ENCODE results near the gene OPA3.

The OPA3 gene

DNA sequence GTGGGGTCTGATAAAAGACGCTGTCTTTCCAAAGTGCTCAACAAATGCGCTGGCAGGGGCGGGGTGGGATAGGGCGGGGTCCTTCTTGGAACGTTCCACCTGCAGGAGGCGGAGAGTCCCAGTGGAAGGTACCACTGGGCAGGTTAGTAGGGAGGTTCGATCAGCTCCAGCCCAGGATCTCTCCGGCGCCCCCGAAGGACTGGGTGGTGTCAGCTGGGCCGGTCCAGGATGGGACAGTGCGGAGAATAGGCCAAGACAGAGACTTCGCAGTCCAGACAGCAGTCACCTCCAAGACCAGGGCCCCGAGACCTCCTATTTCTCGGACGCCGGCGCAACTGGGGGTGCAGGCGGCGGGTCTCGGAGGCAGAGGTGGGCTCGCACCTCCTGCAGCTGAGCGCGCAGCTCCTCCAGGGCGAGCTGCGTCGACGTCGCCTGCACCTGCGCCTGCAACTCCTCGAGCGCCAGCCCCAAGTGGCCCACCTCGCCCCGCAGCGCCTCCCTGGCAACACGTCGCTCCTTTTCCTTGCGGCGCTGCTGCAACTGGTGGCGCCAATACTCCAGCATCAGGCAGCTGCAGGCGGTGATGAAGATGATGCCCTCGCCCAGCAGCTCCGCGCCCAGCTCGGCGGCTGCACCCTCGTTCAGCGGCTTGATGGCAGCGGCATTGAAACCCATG, 55.7 kb downstream of the OPA3 start:
- Histone ChIP-seq H3K36me3 (replicated peaks) (peaks cover 35% of the 10 kb centered on the region), H3K27me3 (ENCODE audit: low read depth) (no peaks in the 10 kb centered on the region), H3K4me3 (no peak overlapping the region), H3K9me3 (no peaks in the 10 kb centered on the region), H3K4me1 (no peaks in the 10 kb centered on the region)
- DNase-seq (ENCODE audit: low spot score in 2 of 2): peak in 1 of 2 experiments; percentile 35
- in situ Hi-C loops (cut with MboI; ENCODE audit: low sequenced_read_pairs): no loop called here

GRCh38 chr19:45528149-45528743, 56.4 kb downstream of the OPA3 start:
- peak in 1 of 2 experiments; percentile 26 for DNase-seq (ENCODE audit: low spot score in 2 of 2)
- peaks cover 35% of the 10 kb centered on the region for H3K36me3 ChIP-seq (replicated peaks)
- no peaks in the 10 kb centered on the region for H3K4me1 ChIP-seq
- in situ Hi-C loops (cut with MboI; ENCODE audit: low sequenced_read_pairs): no loop called here
- no peaks in the 10 kb centered on the region for H3K9me3 ChIP-seq
- no peak overlapping the region for H3K4me3 ChIP-seq
- H3K27me3 ChIP-seq (ENCODE audit: low read depth): no peaks in the 10 kb centered on the region

GRCh38 chr19:45527731-45528130, 56.9 kb downstream of the OPA3 start:
- no peak for DNase-seq (ENCODE audit: low spot score in 2 of 2)
- H3K4me1 ChIP-seq: no peaks in the 10 kb centered on the region
- in situ Hi-C loops (cut with MboI; ENCODE audit: low sequenced_read_pairs): no loop called here
- no peaks in the 10 kb centered on the region for H3K9me3 ChIP-seq
- H3K36me3 ChIP-seq (replicated peaks): peaks cover 35% of the 10 kb centered on the region
- H3K4me3 ChIP-seq: no peak overlapping the region
- H3K27me3 ChIP-seq (ENCODE audit: low read depth): no peaks in the 10 kb centered on the region

GRCh38 chr19:45526971-45527370, 57.6 kb downstream of the OPA3 start:
- Histone ChIP-seq H3K4me1 (no peaks in the 10 kb centered on the region), H3K36me3 (replicated peaks) (peaks cover 35% of the 10 kb centered on the region), H3K4me3 (no peak overlapping the region), H3K9me3 (no peaks in the 10 kb centered on the region), H3K27me3 (ENCODE audit: low read depth) (no peaks in the 10 kb centered on the region)
- in situ Hi-C loops (cut with MboI; ENCODE audit: low sequenced_read_pairs): no loop called here
- no peak for DNase-seq (ENCODE audit: low spot score in 2 of 2)

GRCh38 chr19:45526143-45526542, 58.5 kb downstream of the OPA3 start:
- H3K9me3 ChIP-seq: no peaks in the 10 kb centered on the region
- no peaks in the 10 kb centered on the region for H3K4me1 ChIP-seq
- in situ Hi-C loops (cut with MboI; ENCODE audit: low sequenced_read_pairs): no loop called here
- DNase-seq (ENCODE audit: low spot score in 2 of 2): peak; percentile 71 to 91
- H3K36me3 ChIP-seq (replicated peaks): peaks cover 35% of the 10 kb centered on the region
- H3K27me3 ChIP-seq (ENCODE audit: low read depth): no peaks in the 10 kb centered on the region
- no peak overlapping the region for H3K4me3 ChIP-seq

DNA sequence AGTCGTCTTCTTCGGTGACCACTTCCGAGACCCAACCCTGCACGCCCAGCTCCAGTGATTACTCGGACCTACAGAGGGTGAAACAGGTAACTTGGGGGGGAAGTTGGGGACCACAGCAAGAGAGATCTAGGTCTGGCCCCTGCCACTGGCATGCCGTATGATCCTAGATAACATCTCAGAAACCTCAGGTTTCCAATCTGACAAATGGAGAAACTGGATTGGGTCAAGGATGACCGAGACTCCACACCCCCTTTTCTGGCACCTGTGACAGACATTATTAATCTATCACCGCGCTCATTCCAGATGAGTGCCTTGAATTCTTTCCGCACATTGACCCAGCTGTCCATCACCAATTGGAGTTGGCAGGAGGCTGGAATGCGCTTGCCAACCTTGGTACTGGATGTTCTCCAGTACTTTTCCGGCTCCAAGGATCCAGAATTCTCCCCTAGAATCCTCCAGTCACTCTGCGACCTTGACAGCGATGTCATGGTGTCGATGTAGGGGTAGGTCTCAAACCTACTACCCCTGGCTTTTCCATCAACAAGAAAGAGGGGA, 60.0 kb downstream of the OPA3 start:
- no peaks in the 10 kb centered on the region for H3K9me3 ChIP-seq
- no peak for DNase-seq (ENCODE audit: low spot score in 2 of 2)
- no peak overlapping the region for H3K4me3 ChIP-seq
- H3K27me3 ChIP-seq (ENCODE audit: low read depth): no peaks in the 10 kb centered on the region
- H3K36me3 ChIP-seq (replicated peaks): peaks cover 45% of the 10 kb centered on the region
- no peaks in the 10 kb centered on the region for H3K4me1 ChIP-seq
- in situ Hi-C loops (cut with MboI; ENCODE audit: low sequenced_read_pairs): no loop called here

DNA sequence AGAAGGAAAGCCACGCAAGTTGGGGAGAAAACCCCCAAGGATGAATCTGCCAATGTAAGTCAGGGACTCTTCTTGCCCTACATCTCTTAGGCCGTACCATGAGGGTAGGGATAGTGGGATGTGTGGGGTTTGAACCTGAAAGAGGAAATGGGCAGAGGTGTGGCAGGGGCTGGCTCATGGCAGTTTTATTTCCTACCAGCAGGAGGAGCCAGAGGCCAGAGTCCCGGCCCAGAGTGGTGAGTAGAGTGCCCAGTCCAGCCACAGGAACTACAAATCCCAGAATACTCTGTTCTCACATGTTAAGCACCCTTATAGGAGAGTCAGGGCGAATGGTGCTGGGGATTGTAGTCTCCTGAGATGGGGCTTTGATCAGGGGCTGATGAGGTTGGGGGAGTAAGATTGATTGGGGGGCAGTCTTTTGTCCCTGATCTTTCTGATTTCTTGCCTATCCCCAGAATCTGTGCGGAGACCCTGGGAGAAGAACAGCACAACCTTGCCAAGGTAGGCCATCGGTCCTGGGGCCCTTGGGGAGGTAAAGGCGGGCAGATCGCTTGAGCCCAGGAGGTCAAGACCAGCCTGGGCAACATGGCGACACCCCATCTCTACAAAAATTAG, 60.9 kb downstream of the OPA3 start:
- no peaks in the 10 kb centered on the region for H3K9me3 ChIP-seq
- no peaks in the 10 kb centered on the region for H3K27me3 ChIP-seq (ENCODE audit: low read depth)
- in situ Hi-C loops (cut with MboI; ENCODE audit: low sequenced_read_pairs): no loop called here
- no peak overlapping the region for H3K4me3 ChIP-seq
- H3K36me3 ChIP-seq (replicated peaks): peaks cover 46% of the 10 kb centered on the region
- H3K4me1 ChIP-seq: no peaks in the 10 kb centered on the region
- DNase-seq (ENCODE audit: low spot score in 2 of 2): peak; percentile 85 to 92

GRCh38 chr19:45522010-45522941, 62.3 kb downstream of the OPA3 start:
- in situ Hi-C loops (cut with MboI; ENCODE audit: low sequenced_read_pairs): no loop called here
- DNase-seq (ENCODE audit: low spot score in 2 of 2): no peak
- Histone ChIP-seq H3K4me3 (no peak overlapping the region), H3K27me3 (ENCODE audit: low read depth) (no peaks in the 10 kb centered on the region), H3K36me3 (replicated peaks) (peaks cover 47% of the 10 kb centered on the region), H3K4me1 (no peaks in the 10 kb centered on the region), H3K9me3 (no peaks in the 10 kb centered on the region)

DNA sequence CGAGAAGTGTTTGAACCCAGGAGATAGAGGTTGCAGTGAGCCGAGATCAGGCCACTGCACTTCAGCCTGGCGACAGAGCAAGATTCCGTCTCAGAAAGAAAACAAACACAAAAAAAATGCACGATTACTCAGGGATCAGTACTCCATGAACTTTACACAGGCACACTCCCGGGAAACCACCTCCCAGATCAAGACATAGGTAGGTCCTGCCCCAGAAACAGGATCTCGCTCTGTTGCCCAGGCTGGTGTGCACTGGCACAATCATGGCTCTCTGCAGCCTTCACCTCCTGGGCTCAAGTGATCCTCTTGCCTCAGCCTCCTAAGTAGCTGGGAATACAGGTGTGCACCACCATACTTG, 66.2 kb downstream of the OPA3 start:
- in situ Hi-C loops (cut with MboI; ENCODE audit: low sequenced_read_pairs): loop anchor here (10.0 kb wide), 1 partner anchor 126 kb away; no protein-coding TSS in a partner anchor
- DNase-seq (ENCODE audit: low spot score in 2 of 2): no peak

GRCh38 chr19:45517641-45518468, 66.7 kb downstream of the OPA3 start:
- in situ Hi-C loops (cut with MboI; ENCODE audit: low sequenced_read_pairs): loop anchor here (10.0 kb wide), 1 partner anchor 127 kb away; no protein-coding TSS in a partner anchor
- no peaks in the 10 kb centered on the region for H3K27me3 ChIP-seq (ENCODE audit: low read depth)
- H3K36me3 ChIP-seq (replicated peaks): peaks cover 20% of the 10 kb centered on the region
- no peak overlapping the region for H3K4me3 ChIP-seq
- DNase-seq (ENCODE audit: low spot score in 2 of 2): no peak
- no peaks in the 10 kb centered on the region for H3K9me3 ChIP-seq
- no peaks in the 10 kb centered on the region for H3K4me1 ChIP-seq

More for the DNA sequence above, 66.2 kb downstream of the OPA3 start:
- peaks cover 20% of the 10 kb centered on the region for H3K36me3 ChIP-seq (replicated peaks)
- H3K27me3 ChIP-seq (ENCODE audit: low read depth): no peaks in the 10 kb centered on the region
- no peaks in the 10 kb centered on the region for H3K9me3 ChIP-seq
- no peaks in the 10 kb centered on the region for H3K4me1 ChIP-seq
- H3K4me3 ChIP-seq: no peak overlapping the region

DNA sequence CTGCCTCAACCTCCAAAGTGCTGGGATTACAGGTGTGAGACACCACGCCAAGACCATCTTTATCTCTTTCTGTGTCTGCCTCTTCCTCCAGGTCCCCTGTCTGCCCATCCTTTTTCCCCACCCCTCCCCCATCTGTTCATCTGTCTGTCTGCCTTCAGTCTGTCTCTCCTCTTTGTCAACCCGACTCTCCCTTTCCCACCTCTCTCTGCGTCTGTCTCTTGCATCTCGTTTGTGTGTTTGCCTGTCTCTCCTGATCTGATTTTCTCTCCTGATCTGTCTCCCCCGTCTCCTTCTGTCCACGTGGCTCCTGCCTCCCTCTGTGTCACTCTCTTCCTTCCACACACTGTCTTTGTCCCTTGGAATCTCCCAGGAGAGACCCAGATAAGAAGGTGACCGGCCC, 67.4 kb downstream of the OPA3 start:
- Histone ChIP-seq H3K9me3 (no peaks in the 10 kb centered on the region), H3K36me3 (replicated peaks) (peaks cover 20% of the 10 kb centered on the region), H3K27me3 (ENCODE audit: low read depth) (no peaks in the 10 kb centered on the region), H3K4me1 (no peaks in the 10 kb centered on the region), H3K4me3 (no peak overlapping the region)
- in situ Hi-C loops (cut with MboI; ENCODE audit: low sequenced_read_pairs): loop anchor here (10.0 kb wide), 1 partner anchor 128 kb away; no protein-coding TSS in a partner anchor
- no peak for DNase-seq (ENCODE audit: low spot score in 2 of 2)

DNA sequence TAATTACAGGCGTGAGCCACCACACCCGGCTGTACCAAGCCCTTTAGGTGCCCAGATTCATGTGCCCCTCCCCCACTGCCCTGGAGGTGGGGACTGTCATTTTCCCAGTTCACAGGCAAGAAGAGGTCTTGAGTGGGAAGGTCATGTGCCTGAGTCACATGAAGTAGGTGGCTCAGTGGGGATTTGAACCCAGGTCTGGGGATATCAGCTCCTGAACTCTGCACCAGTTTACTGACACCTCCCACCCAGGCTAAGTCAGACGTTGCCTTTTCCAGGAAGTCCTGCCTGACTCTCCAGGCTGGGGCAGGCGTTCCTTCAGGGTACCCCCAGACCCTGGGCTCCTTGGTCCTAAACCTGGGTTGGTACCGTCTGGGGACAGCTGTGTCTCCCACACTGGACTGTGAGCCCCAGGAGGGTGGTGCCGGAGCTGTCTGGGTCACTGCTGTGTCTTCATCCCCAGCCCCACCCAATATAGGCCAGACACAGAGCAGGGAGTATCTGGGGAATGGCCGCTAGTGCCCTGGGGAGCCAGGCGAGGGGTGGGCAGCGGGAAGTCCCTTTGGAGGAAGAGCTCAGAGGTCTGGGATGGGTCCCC, 68.7 kb downstream of the OPA3 start:
- no peaks in the 10 kb centered on the region for H3K27me3 ChIP-seq (ENCODE audit: low read depth)
- DNase-seq (ENCODE audit: low spot score in 2 of 2): no peak
- no peaks in the 10 kb centered on the region for H3K9me3 ChIP-seq
- in situ Hi-C loops (cut with MboI; ENCODE audit: low sequenced_read_pairs): loop anchor here (10.0 kb wide), 1 partner anchor 129 kb away; no protein-coding TSS in a partner anchor
- H3K4me3 ChIP-seq: no peak overlapping the region
- no peaks in the 10 kb centered on the region for H3K4me1 ChIP-seq
- H3K36me3 ChIP-seq (replicated peaks): peaks cover 20% of the 10 kb centered on the region
